ENCODE measurements around the gene HSPA12B.

HSPA12B gene

DNA sequence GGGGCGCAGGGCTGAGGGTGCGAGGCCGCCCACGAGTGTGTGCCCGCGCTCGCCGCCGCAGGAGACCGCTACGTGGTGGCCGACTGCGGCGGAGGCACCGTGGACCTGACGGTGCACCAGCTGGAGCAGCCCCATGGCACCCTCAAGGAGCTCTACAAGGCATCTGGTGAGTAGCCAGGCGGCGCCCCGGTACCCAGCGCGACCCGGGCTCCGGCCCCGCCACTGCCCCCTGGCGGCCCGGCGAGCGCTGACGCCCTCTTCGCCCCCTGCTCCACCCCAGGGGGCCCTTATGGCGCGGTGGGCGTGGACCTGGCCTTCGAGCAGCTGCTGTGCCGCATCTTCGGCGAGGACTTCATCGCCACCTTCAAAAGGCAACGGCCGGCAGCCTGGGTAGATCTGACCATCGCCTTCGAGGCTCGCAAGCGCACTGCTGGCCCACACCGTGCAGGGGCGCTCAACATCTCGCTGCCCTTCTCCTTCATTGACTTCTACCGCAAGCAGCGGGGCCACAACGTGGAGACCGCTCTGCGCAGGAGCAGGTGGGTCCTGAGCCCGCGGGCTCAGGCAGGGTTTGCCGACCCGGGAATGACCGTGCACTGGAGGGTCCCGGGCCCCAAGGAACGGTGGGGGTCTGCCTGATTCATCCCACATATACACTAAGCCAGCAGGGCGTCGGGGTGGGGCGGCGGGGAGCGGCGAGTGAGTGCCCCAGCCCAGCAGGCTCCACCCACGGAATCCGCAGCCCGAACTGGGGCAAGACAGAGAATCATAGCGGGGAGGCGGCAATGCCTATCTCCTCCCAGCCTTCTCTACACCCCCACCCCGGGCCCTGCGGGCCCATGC, 17.4 kb downstream of the HSPA12B start:
- FAIRE-seq, result no peak

DNA sequence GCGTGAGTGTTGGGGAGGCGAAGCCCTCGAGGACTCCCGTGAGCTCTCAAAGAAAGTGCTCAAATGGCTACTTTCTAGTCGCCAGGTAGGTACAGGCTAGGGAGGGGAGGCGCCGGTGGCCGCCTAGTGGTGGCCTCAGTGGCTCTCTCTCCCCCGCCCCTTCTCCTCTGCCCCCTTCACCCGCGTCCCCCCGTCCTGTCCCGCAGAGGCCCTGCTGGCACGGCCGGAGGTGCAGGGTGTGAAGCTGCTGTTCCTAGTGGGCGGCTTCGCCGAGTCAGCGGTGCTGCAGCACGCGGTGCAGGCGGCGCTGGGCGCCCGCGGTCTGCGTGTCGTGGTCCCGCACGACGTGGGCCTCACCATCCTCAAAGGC, 18.8 kb downstream of the HSPA12B start:
- FAIRE-seq, result no peak

- no peak for FAIRE-seq
Measured at GRCh38 chr20:3751675-3752385, 19.3 kb downstream of the HSPA12B start.

GRCh38 chr20:3752386-3752759, 19.9 kb downstream of the HSPA12B start:
- FAIRE-seq, result no peak

GRCh38 chr20:3753098-3753497, 20.6 kb downstream of the HSPA12B start:
- FAIRE-seq, result no peak

DNA sequence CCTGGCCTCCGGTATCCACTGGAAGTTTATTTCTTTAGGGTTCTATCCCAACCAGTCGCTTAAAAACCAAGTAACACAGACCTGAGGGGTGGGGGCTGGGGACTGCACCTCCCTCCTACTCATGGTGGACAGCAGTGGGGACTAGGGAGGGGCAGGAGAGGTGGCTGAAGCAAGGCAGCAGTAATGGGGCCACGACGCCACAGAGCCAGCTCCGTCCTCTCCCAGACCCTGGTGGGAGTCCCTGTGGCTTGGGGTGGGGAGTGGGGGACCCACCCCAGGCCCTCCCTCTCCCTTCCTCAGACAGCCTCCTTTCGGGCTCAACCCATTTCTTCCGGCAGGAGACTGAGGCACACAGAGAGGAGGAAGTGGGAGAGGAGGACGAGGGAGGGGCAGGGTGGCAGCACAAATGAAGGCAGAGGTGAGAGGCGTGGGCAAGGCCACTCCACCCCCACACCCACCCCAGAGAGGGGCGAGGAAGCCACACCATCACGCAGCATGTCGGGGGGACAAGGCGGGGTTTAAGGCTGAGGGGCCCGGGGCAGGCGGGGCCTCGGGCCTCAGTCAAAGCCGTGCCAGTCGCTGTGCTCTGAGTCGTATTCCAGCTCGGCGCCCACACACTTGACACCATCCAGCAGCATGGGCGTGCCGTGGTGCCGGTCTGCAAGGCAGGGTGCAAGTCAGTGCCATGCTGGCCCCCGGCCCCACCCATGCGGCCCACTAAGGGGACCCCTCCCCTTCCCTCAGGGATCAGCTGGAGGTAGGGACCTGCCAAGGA, 21.2 kb downstream of the HSPA12B start:
- no peak for FAIRE-seq

GRCh38 chr20:3754276-3754630, 21.8 kb downstream of the HSPA12B start:
- no peak for FAIRE-seq

DNA sequence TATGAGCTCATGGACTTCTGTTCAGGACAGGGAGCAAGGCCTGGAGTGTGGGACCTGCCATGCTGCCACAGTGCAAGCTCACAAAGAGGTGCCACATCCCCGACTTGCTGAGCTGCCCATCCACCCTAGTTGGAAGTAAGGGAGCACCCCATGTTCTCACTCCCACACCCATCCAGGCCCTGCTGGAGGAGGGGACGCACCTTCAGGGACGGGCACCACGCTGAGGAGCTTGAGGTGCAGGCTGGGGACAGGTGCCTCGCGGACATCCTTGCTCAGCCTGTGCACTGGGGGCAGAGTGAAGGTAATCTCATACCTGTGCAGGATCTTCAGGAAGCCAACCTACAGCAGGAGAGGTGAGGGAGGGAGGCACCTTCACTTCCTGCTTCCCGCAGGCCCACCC, 22.8 kb downstream of the HSPA12B start:
- FAIRE-seq, result no peak

DNA sequence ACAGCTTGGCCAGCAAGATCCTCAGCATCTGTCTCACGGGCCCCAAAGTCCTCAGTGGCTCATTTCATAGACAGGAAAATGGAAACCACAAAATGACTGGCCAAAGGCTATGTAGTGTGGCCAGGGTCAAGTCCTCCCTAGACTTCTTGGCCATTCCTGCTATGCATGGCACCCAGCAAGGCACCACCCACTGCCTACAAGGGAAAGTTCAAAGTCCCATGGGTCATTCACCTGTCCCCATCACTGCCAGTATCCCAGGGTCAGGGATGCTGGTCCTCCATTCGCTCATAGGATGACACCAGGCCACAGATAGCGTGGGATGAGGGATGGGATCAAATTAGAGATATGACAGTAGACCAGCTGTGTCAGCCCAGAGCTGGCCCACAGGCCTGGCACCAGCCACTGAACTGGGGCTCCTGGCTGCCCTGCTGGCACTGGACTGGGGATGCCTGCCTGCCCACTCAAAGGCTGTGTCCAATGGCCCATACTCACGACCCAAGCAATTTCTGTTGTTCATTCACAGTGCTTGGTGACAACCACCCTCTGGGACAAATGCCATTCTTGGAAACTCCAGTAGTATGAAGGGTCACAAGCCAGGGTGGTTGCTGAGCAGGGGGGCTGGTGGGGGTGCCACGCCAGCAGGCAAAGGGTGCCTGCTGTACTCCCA, 23.5 kb downstream of the HSPA12B start:
- FAIRE-seq, result no peak

DNA sequence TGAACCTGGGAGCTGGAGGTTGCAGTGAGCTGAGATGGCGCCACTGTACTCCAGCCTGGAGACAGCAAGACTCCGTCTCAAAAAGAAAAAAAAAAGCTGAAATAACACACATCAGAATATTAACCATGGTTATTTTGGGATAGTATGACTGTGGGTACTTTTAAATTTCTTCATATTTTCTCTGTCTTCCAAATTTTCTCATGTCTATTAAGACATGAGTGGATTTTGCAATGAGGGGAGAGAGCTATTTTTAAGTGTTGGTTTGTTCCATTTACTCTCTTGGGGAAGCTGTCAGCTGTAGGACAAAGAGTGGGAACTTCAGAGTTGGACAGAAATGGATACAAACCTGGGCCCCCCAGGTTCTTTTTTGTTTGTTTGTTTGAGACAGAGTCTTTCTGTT, 24.8 kb downstream of the HSPA12B start:
- no peak for FAIRE-seq

GRCh38 chr20:3758566-3758965, 26.1 kb downstream of the HSPA12B start:
- FAIRE-seq, result no peak

DNA sequence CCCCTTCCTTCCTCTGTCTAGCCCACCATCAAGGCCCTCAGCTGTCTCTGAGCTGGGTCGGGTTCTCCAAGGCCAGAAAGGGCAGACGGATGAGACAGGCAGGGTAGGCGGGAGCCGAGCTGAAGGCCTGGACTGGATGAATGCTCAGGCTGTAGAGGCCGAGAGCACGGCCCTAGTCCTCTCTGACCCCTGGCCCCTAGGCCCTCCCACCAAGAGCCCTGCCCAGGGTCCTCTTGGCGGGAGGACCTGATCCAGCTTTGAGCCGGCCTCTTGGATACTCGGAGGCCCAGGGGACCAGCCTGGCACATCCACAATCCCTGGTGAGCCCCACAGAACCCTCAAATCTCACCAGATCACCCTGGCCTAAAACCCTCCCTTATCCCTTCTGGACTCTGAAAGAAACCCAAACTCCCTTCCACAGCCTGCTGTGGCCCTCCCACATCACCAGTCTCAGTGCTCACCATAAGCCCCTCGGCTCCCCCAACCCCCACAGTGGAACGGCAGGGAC, 26.9 kb downstream of the HSPA12B start:
- no peak for FAIRE-seq

DNA sequence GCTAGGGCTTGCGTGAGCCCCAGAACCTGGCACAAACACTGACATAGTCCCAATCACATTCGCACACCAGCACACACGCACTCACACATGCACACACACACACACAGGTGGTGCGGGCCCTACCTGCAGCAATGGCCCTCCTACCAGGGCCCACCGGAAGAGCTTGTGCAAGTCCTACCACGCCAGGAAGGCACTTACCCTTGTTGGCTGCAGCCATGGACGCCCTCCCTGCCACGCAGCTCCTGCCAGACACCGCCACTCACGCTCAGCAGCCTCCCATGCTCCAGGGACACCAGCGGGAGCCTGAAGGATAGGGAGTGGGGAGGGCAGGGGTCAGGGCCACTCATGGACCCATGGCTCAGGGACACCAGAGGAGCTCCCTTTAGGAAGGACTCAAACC, 27.4 kb downstream of the HSPA12B start:
- FAIRE-seq, result no peak

DNA sequence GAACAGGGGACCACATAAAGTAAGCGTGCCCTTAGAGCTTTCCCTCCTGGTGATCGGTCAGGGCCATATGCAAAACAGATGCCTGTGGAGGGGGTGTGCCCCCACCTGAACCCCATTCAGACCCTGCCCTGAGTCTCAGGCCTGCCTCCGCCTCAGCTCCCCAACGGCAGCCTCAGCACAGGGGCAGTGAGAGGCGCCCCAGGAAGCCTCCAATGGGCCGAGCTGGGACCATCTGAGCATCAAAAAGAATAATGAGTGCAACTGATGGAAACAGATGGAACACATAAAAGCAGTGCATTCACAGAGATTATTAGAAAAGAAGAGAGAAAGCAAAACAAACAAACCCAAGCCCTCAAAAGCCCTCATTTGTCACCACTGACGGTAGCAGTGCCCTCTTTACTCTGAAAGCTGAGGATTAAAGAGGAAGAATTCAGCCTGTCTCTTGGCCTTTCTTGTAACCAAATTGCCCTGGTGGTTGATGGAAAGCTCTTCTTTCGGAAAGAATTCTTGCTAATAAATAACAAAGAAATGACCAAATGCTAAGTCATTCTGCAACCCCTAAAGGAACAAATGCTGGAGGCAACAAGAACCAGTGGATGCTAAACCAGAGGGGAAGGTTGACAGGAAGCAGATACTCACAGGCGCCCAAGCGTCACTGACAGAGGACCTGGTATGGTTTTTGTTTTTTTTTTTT, 28.3 kb downstream of the HSPA12B start:
- FAIRE-seq, result no peak

GRCh38 chr20:3763671-3764601, 31.5 kb downstream of the HSPA12B start:
- FAIRE-seq, result no peak

DNA sequence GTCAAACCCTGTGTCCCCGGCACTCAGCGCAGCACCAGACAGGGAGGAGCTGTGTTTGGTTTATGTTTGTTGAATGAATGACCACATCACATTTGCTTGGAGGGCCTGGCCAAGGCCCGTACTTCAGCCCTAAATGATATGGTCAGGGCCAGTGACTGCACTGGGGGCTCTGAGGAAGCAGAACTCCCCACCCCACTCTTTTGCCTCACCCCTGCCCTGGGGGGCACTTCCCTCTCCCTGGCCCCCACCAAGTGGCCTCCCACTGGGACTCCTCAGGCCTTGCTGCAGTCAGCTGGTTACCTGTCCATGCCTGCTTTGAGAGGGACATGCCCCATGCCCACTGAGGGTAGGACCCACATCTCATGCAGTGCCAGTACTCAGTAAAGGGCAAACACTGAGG, 32.2 kb downstream of the HSPA12B start:
- FAIRE-seq, result no peak

GRCh38 chr20:3765171-3765882, 32.8 kb downstream of the HSPA12B start:
- FAIRE-seq, result no peak

GRCh38 chr20:3766422-3767109, 34.1 kb downstream of the HSPA12B start:
- FAIRE-seq, result no peak

GRCh38 chr20:3767110-3767426, 34.6 kb downstream of the HSPA12B start:
- no peak for FAIRE-seq
